Activated CD4-positive, alpha-beta T cell treated with anti-CD3 and anti-CD28 coated beads for 24 hours (primary cell): ENCODE results near the gene CCDC195.
"Not testable (repeated sequence)": the region's sequence is repeated elsewhere in the genome, so short reads cannot be mapped to it uniquely, and the experiment has no call there.

Experiments
- DNase-seq, 2 donors: peaks; one replicate each; pipeline ENCODE4 v3.0.0-alpha.2; 2020; ENCODE audit warnings: low read depth in 2 of 2

Gene CCDC195

DNA sequence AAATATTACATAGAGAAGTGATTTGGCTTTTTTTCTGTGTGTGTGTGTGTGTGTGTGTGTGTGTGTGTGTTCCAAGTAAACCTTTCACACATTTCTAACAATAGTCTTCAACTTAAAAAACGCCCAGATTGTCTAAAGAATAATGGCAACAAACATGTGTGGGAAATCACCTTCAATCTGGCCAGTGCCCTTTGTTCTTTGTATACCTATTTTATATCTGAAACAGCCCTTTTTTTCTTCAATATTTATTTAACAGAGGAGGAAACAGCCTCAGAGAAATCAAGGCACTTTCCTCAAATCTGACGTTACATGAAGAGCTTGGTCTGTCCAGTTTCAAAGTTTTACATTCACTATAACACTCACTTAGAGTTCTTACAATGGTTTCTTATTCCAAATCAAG, 25.3 kb downstream of the CCDC195 start:
- no peak for DNase-seq

DNA sequence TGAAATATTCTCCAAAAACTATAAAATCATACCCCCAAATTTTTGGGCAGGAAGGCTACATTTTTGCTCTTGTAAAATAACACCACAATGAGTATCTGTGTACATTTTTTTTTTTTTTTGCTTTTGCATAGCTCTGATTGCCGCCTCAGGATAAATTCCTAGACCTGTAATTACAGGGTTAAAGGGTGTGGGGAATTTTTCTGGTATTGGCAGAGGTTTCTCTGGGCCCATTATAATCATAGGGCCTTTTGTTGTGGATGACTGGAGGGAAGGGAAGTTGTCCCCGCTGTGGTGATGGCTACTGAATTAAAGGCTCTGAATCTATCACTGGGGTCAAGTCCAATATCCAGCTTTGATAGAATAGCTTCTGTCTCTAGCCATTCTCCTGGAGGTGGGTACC, 26.6 kb downstream of the CCDC195 start:
- no peak for DNase-seq

DNA sequence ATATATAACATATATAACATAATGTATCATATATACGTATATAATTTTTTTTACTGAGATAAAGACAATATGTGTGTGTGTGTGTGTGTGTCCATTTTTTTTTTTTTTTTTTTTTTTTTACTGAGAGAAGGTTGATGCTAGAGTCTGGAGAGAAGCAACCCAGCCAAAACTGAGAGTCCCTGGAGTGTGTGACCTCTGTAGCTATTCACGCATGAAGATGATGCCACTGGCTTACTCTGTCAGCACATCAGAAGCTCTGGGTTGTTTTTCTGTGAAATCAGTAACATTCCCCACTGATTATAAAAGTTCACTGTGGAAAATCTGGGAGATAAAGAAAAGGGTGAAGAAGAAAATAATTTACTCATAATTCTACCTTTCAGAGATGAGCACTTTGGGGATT, 27.2 kb downstream of the CCDC195 start:
- DNase-seq = no peak

DNA sequence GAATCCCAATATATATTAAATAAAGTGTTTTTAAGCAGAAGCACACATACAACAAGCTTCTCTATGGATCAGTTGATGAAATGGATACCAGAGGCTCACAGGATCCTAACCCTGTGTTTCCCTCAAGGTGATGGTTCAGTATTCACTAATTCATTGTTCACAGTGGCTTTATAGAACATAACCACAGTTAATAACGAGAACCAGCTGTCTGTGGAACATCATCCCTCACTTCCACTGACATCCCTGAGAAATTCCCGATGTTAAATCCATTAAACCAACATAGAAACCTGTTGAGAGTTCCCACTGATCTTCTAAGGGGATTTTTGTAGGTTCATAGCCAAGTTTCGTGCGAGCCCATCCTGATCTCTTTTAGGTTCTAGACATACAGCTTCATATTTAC, 29.0 kb downstream of the CCDC195 start:
- no peak for DNase-seq

DNA sequence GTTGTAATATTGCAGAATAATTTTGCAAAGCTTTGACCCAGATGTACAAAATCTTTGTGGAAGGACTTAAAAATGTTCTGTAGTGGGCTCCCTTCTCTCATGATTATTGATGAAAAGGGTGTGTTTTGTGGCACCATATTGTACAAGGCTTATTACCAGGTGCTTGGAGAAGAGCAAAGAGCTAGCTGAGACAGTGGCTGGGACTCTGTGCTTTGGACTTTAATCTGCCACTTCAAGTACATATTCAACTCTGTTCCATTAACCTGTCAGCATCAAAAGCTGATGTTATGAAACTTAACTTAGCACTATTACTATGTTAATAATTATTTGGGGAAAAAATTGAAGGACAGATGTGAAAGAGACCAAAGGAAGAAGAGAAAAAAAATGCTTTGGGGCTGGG, 31.0 kb downstream of the CCDC195 start:
- DNase-seq = no peak

DNA sequence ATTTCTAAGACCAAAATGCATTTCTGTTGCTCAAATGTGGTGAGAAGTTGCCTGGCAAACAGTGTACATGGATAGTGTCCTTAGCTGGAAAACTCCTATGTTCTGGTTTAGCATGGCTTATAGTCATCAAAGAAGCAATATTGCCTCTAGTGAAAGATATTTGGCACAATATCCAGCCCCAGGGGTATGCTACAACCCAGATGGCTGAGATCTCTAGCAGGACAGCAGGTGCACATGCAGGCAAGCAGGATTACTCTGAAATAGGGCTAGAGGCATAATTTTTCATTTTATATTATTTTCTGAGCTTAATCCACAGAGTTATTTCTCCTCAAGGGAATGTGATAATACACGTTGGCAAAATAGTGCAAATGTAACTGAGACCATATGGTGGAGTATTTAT, 34.0 kb downstream of the CCDC195 start:
- no peak for DNase-seq

DNA sequence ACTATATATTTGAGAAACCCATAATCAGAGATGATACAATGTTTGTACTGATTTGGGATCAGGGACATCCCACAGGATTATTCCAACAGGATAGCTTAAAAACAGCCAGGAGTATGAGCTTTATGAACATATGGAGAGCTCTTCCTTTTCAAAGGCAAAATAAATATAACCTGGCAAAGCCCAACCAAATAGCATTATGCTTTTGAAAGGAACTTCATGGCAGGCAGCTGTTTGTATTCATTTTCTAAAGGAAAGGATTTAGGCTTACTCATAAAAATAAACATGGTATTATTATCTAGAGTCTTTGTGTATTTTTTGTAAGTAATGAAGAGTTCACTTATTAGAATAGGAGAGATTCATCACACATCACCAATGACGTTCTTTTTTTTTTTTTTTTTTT, 44.4 kb downstream of the CCDC195 start:
- no peak for DNase-seq

DNA sequence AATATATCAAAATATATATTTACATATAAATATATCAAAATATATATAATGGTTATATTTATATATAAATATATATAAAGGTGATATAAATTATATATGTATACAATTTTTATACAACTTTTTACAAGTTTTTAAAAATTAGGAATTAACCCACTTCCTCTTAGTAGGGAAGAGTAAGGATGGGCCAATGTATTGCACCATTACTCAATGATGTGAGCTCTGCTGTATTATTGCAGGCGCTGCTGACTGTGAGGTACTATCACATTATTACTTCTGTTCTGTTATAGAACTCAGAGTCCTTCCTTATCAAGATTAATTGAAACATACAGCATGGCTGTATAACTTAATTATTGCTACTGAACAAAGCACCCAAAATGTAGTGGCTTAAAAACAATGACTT, 46.0 kb downstream of the CCDC195 start:
- DNase-seq = no peak

DNA sequence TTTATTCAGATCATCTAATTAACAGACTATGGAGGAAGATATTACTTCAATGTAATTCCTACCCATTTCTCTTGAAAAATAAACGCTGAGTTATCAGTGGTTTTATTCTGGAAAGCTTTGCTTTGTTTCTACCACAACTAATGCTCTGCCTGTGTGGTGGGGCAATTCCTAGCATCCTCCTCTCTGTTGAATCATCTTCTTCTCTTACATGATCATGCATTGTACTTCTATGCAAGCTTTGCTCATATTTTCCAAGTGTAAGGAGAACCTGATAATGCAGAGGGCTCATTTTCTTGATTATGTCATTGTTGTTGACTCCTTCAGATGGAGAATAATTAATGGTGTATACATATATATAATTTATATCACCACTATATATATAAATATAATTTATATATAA, 46.7 kb downstream of the CCDC195 start:
- DNase-seq = no peak

DNA sequence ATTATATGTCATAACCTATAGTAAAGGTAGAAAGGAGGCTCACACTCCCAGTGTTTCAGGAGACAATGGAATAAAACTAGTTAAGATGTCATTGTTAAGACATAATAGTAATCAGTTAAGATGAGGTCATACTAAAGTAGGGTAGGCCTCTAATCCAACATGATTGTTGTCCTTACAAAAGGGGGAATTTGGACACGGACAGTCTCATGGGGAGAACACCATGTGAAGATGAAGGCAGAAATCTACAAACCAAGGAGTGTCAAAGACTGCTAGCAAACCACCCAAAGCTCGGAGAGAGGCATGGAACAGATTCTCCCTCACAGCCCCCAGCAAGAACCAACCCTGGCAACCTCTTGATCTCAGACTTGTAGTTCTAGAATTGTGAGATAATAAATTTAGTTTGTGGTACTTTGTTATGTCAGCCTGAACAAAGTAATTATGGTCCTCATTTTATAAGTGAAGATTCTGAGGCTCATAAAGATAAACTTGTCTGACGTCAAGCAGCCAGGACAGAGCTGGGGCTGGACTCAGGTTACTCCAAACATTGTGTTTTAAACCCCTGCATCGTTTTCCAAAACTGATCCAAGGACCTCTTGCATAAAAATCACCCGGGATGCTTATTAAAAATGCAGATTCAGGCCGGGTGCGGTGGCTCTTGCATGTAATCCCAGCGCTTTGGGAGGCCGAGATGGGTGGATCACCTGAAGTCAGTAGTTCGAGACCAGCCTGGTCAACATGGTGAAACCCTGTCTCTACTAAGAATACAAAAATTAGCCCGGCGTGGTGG, 47.8 kb downstream of the CCDC195 start:
- no peak for DNase-seq

DNA sequence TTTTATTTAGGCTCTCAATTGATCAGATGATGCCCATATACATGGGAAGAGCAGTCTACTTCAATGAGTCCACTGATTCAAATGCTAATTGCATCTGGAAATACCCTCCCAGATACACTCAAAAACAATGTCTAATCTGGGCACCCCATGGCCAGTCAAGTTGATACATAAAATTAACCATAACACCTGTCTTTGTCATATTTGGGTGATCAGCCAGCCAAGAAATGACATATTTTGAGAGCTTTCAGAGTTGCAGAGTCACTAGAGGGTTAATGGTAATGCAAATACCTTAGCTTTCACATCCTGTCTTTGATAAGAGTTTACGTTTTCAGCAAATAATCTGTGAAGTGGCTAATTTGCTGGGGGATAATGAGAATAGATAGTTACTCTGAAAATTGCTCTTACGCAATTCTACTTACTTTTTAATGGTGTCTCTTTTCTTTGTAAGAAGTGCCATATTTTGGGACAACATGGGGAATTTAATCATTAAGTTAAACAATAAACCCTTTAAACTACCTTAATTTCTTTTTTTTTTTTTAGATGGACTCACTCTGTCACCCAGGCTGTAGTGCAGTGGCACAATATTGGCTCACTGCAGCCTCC, 49.1 kb downstream of the CCDC195 start:
- DNase-seq = no peak

DNA sequence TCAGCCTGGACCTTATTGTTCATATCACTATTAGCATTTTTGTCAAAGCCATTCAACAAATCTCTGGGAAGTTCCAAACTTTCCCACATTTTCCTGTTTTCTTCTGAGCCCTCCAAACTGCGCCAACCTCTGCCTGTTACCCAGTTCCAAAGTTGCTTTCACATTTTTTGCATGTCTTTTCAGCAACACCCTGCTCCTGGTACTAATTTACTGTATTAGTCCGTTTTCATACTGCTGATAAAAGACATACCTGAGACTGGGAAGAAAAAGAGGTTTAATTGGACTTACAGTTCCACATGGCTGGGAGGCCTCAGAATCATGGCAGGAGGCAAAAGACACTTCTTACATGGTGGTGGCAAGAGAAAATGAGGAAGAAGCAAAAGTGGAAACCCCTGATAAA, 52.8 kb downstream of the CCDC195 start:
- not testable (repeated sequence) for DNase-seq

DNA sequence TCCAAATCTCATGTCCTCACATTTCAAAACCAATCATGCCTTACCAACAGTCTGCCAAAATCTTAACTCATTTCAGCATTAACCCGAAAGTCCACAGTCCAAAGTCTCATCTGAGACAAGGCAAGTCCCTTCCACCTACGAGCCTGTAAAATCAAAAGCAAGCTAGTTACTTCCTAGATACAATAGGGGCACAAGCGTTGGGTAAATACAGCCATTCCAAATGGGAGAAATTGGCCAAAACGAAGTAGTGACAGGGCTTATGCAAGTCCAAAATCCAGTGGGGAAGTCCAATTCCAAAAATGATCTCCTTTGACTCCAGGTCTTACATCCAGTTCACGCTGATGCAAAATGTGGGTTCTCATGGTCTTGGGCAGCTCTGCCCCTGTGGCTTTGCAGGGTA, 54.5 kb downstream of the CCDC195 start:
- DNase-seq = not testable (repeated sequence)

DNA sequence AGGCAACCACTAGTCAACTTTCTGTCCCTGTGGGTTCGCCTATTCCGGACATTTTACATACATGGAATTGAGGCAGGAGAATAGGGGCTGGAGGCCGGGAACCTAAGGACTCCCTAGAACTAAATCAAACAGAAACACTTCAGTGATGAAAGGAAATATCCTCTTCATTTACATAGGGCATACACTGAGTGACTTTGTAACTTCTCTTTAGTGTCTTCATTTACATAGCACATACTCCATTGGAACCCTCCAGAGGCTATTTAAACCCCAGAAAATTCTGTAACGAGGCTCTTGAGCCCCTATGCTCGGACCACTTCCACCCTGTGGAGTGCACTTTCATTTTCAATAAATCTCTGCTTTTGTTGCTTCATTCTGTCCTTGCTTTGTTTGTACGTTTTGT, 56.5 kb downstream of the CCDC195 start:
- DNase-seq = no peak

DNA sequence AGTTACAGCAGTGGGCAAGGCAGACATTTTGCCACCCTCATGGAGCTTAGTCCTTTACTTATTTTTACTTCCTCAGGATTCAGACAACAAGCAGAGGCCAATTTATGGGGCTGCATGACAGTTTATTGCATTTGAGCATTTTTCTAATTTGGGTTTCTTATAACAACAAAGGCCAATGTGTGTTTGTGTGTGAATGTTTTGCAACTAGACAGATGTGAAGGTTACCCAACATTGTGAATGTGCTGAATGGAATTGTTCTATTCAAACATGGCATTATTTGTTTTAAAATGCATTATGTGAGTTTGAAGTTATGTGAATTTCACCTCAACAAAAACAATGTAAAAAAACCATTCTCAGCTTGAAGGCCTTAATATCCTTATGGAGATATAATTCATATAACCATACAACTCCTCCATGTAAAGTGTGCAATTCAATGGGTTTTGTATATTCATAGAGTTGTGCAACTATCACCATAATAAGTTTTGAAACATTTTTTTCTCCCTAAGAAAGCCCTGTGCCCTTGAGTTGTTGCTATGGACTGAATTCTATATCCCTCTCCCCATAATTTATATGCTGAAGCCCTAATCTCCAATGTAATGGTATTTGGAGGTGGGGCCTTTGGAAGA, 57.3 kb downstream of the CCDC195 start:
- DNase-seq = no peak

DNA sequence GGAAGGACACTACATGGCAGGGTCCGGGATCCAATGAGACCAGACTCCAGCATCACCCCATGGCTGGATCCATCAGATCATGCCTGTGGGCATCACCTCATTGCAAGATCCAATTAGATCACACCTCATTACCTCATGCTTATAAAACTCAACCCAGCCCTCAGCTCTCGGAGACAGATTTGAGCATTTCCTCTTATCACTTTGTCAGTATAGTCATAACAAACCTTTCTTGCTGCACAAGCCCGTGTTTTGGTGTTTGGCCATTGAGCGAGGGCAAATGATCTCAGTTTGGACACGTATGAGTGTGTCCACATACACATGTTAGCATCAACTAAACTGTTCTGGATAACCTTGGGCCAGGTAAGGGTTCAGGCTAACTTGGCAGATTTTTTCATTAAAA, 58.8 kb downstream of the CCDC195 start:
- DNase-seq = no peak

DNA sequence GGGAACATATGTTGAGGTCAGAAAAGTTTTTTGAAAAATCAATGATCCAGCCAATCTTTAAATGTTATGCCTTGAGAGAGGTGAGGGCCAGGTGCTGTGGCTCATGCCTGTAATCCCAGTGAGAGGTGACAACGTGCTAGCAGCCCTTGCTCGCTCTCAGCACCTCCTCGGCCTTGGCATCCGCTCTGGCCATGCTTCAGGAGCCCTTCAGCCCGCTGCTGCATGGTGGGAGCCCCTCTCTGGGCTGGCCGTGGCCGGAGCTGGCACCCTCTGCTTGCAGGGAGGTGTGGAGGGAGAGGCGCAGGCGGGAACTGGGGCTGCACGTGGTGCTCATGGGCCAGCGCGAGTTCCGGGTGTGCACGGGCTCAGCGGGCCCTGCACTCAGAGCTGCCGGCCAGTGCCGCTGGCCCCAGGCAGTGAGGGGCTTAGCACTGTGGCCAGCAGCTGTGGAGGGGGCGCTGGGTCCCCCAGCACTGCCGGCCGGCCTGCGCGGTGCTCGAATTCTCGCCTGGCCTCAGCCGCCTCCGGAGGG, 61.1 kb downstream of the CCDC195 start:
- DNase-seq = no peak
